T-cell (primary cell): ENCODE measurements around the gene TULP4. TPM values are rescaled to one million over a fixed set of nuclear protein-coding genes. Genes with fewer than 3 reads are reported as not detected.

ENCODE experiments used
- ATAC-seq, 4 experiments: fragments of 200-7000 bp in 3 of 4; fragments of 150-1000 bp in 1 of 4; cut with Tn5 transposase; replicated peaks in 1 of 4; 1 replicate in 3 of 4; 2 replicates in 1 of 4; pipeline ENCODE4 v1.10.0; 2021; ENCODE audit warnings: moderate library complexity in 3 of 4, mild to moderate bottlenecking in 2 of 4, moderate number of reproducible peaks in 1 of 4
- CTCF ChIA-PET, 2 donors: fragments of 300-600 bp; sonication (Branson Sonifier 250); formaldehyde crosslinking; loops; one replicate each; lab custom pipeline; 2022; ENCODE audit warnings: antibody characterized with exemption in 2 of 2; lab: Charles Lee
- POLR2A ChIA-PET, 2 donors: fragments of 300-600 bp; sonication (Branson Sonifier 250); formaldehyde crosslinking; loops; one replicate each; lab custom pipeline; 2022; ENCODE audit warnings: antibody characterized with exemption in 2 of 2; lab: Charles Lee
- DNase-seq, 35 experiments: peaks; one replicate each; pipeline versions ENCODE4 v3.0.0 to v3.0.0-alpha.2; 2013 to 2023
- H3K27ac ChIP-seq: one replicate; pipeline ENCODE4 v1.5.1; 2013; ENCODE audit warnings: low read length
- H3K27me3 ChIP-seq, 2 experiments: replicated peaks in 1 of 2; 1 replicate in 1 of 2; 2 replicates in 1 of 2; pipeline versions ENCODE4 v1.6.1 to v1.7.0; 2013; ENCODE audit warnings: low read length in 1 of 2, mixed read lengths in 1 of 2; ENCODE audit not compliant: control insufficient read depth in 2 of 2, insufficient read depth in 2 of 2; ENCODE audit errors: extremely low read depth in 1 of 2
- H3K36me3 ChIP-seq, 2 donors: 1 replicate in 1 of 2; 2 replicates in 1 of 2; pipeline versions ENCODE4 v1.6.1 to v1.7.0; 2013; ENCODE audit warnings: low read length in 1 of 2; ENCODE audit not compliant: control insufficient read depth in 2 of 2, insufficient read depth in 1 of 2; ENCODE audit errors: extremely low read depth in 1 of 2
- H3K4me1 ChIP-seq, 2 experiments: 1 replicate in 1 of 2; 2 replicates in 1 of 2; pipeline versions ENCODE4 v1.6.1 to v1.7.0; 2013; ENCODE audit warnings: low read length in 2 of 2, mixed read lengths in 1 of 2; ENCODE audit not compliant: insufficient read depth in 2 of 2, control insufficient read depth in 1 of 2; ENCODE audit errors: extremely low read depth in 1 of 2
- H3K4me3 ChIP-seq, 2 donors: 1 replicate in 1 of 2; 2 replicates in 1 of 2; pipeline versions ENCODE4 v1.5.1 to v1.7.0; 2013; ENCODE audit warnings: mild to moderate bottlenecking in 2 of 2, low read length in 1 of 2, moderate library complexity in 1 of 2; ENCODE audit not compliant: control insufficient read depth in 1 of 2; ENCODE audit errors: extremely low read depth in 1 of 2
- H3K9me3 ChIP-seq: 2 replicates; pipeline ENCODE4 v1.7.0; 2013
- H3K27ac Mint-ChIP-seq, 2 donors: one replicate each; pipeline ENCODE4 v1.8.0; 2020 to 2021; ENCODE audit warnings: mild to moderate bottlenecking in 2 of 2, mixed read lengths in 2 of 2
- H3K27me3 Mint-ChIP-seq, 2 donors: one replicate each; pipeline ENCODE4 v1.8.0; 2021 to 2022; ENCODE audit warnings: mixed read lengths in 2 of 2
- H3K36me3 Mint-ChIP-seq: one replicate; pipeline ENCODE4 v1.8.0; 2021; ENCODE audit warnings: mixed read lengths
- H3K4me1 Mint-ChIP-seq, 3 donors: one replicate each; pipeline ENCODE4 v1.8.0; 2020 to 2022; ENCODE audit warnings: mixed read lengths in 3 of 3, mild to moderate bottlenecking in 1 of 3
- H3K4me3 Mint-ChIP-seq, 3 donors: one replicate each; pipeline ENCODE4 v1.8.0; 2020 to 2022; ENCODE audit warnings: mild to moderate bottlenecking in 3 of 3, mixed read lengths in 3 of 3, moderate library complexity in 3 of 3
- H3K9me3 Mint-ChIP-seq, 3 donors: one replicate each; pipeline ENCODE4 v1.8.0; 2020 to 2022; ENCODE audit warnings: mixed read lengths in 3 of 3
- WGBS: methylation state at CpG from one replicate; pipeline ENCODE4 v1.1.5; 2013; ENCODE audit warnings: missing lambda C conversion rate; ENCODE audit not compliant: insufficient coverage; 5-methylcytosine and 5-hydroxymethylcytosine counted together
- total RNA-seq, 35 experiments: library from RNA in 6 of 35; stranded (reverse) in 6 of 35; fragments of 120-200 nt in 1 of 35; gene quantifications; one replicate each; pipeline versions ENCODE4 v1.2.1 to v1.2.4 and lab custom pipeline; 2013 to 2026

The TULP4 gene
- total RNA-seq, 5 donors from 2014 or later (not counting 1 experiment from before 2014, with no cell fraction given) = 62.9 to 85.1 (median 76.1) TPM

DNA sequence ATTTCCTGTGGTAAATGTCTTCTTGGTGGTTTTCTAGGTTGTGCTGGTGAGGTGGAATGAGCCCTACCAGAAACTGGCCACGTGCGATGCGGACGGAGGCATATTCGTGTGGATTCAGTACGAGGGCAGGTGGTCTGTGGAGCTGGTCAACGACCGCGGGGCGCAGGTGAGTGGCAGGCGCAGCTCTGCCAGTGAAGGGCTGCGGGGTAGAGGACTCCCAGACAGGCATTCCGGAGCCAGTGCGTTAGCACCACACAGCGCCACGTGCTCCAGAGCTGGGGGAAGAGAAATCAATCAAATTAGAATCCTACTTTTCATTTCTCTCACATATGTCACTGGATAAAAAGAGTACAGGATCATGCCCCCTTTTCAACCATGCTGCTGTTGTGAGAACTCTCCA, 100.8 kb downstream of the TULP4 start:
- Histone ChIP-seq H3K27ac (no peak overlapping the region), H3K4me1 (no peaks in the 10 kb centered on the region), H3K9me3 (no peaks in the 10 kb centered on the region), H3K4me3 (no peak overlapping the region), H3K36me3 (peaks cover 0 to 17% of the 10 kb centered on the region in 2 donors), H3K27me3 (no peaks in the 10 kb centered on the region)
- ATAC-seq = no peak
- no peak for DNase-seq
- ChIA-PET CTCF (no interaction called here), POLR2A (no interaction called here)
- H3K36me3 Mint-ChIP-seq = peaks cover 44% of the 10 kb centered on the region
- 95% methylated on average over 10 of the region's 16 CpGs for WGBS
- H3K27me3 Mint-ChIP-seq = no peaks in the 10 kb centered on the region
- peaks cover 9 to 10% (median 9%) of the 10 kb centered on the region in 3 donors for H3K4me1 Mint-ChIP-seq
- no peaks in the 10 kb centered on the region for H3K9me3 Mint-ChIP-seq
- H3K27ac Mint-ChIP-seq = no peak overlapping the region
- H3K4me3 Mint-ChIP-seq = no peak overlapping the region

DNA sequence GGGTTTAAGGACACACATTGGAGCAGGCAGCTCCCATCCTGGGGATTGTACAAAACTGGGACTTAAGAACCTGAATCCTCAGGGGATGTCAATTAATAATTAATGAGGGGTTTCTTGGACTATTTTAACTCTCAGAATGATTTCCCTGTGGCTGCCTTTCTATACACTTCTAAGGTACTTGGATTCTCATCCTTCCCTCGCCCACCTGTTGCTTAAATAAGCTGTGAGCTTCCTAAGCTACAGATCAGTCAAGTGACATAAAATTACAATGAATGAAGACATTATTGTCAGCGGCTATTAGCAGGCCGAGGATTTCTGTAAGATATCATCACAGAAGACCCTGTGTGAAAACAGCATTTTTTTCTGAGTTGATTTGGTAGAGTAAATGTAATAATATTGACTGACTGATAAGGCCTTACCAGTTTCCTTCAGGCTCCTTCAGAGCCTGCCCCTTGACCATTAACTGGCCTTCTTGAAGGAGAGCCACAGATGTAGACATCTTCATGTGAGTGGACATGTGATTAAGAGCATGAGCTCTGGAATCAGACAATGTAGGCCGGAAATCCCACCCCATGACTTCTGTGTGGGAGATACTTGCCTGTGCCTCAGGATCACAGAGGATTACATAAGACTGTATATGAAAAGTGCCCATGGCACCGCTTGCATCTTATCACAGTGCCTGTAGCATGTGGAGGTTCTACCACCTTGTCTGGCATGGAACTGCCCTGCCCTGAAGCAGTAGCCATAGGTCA, 101.7 kb downstream of the TULP4 start:
- peaks cover 0 to 17% of the 10 kb centered on the region in 2 donors for H3K36me3 ChIP-seq
- no peak for ATAC-seq
- H3K36me3 Mint-ChIP-seq = peaks cover 47% of the 10 kb centered on the region
- H3K4me3 ChIP-seq = no peak overlapping the region
- no peaks in the 10 kb centered on the region for H3K27me3 Mint-ChIP-seq
- H3K27ac Mint-ChIP-seq = no peak overlapping the region
- ChIA-PET CTCF (no interaction called here), POLR2A (no interaction called here)
- no peak for DNase-seq
- no peak overlapping the region for H3K27ac ChIP-seq
- no peak overlapping the region for H3K4me3 Mint-ChIP-seq
- no peaks in the 10 kb centered on the region for H3K27me3 ChIP-seq
- peaks cover 5 to 8% (median 5%) of the 10 kb centered on the region in 3 donors for H3K4me1 Mint-ChIP-seq
- H3K9me3 Mint-ChIP-seq = no peaks in the 10 kb centered on the region
- H3K9me3 ChIP-seq = no peaks in the 10 kb centered on the region
- no peaks in the 10 kb centered on the region for H3K4me1 ChIP-seq
- 100% methylated on average over 2 of the region's 5 CpGs for WGBS

DNA sequence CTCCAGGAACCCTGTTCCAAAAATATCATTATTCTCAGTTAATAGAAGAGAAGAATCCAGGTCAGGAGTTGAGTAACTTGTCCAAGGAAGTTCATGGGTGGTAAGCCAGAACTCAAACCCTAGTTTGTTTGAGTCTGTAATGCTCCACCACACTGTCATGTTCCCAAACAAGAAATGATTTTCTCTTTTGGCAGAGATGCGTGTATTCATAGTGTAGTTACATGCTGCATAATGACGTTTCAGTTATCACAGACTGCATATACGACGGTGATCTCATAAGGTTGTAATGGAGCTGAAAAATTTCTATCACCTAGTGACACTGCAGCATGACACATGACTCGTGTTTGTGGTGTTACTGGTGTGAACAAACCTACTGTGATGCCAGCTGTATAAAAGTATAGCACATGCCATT, 102.6 kb downstream of the TULP4 start:
- Mint-ChIP-seq H3K27me3 (no peaks in the 10 kb centered on the region), H3K9me3 (no peaks in the 10 kb centered on the region), H3K4me3 (no peak overlapping the region), H3K36me3 (peaks cover 45% of the 10 kb centered on the region), H3K4me1 (no peaks in the 10 kb centered on the region), H3K27ac (no peak overlapping the region)
- H3K27me3 ChIP-seq = no peaks in the 10 kb centered on the region
- ATAC-seq = no peak
- no peaks in the 10 kb centered on the region for H3K9me3 ChIP-seq
- POLR2A ChIA-PET = no interaction called here
- CTCF ChIA-PET = interaction anchor here in 1 of 2 donors (0.7 kb wide), 1 partner anchor 22 kb away, joined by 7 read pairs; no protein-coding TSS in a partner anchor
- H3K27ac ChIP-seq = no peak overlapping the region
- no peak for DNase-seq
- H3K4me3 ChIP-seq = no peak overlapping the region
- H3K4me1 ChIP-seq = no peaks in the 10 kb centered on the region
- no CpG with 5 or more reads among the region's 5 CpGs for WGBS
- peaks cover 0 to 17% of the 10 kb centered on the region in 2 donors for H3K36me3 ChIP-seq

DNA sequence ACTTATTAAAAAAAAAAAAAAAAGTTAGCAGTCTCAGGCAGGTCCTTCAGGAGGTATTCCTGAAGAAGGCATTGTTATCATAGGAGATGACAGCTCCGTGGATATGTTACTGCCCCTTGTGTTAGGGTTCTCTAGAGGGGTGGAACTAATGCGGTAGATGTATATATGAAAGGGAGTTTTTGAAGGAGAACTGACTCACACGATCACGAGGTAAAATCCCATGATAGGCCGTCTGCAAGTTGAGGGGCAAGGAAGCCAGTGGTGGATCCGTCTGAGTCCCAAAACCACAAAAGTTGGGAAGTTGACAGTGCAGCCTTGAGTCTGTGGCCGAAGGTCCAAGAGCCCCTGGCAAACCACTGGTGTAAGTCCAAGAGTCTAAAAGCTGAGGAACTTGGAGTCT, 103.4 kb downstream of the TULP4 start:
- Histone ChIP-seq H3K4me1 (no peaks in the 10 kb centered on the region), H3K27ac (no peak overlapping the region), H3K36me3 (peaks cover 0 to 17% of the 10 kb centered on the region in 2 donors), H3K9me3 (no peaks in the 10 kb centered on the region), H3K4me3 (no peak overlapping the region), H3K27me3 (no peaks in the 10 kb centered on the region)
- Mint-ChIP-seq H3K4me1 (no peaks in the 10 kb centered on the region), H3K36me3 (peaks cover 45% of the 10 kb centered on the region), H3K27me3 (no peaks in the 10 kb centered on the region), H3K9me3 (no peaks in the 10 kb centered on the region), H3K27ac (no peak overlapping the region), H3K4me3 (no peak overlapping the region)
- no peak for DNase-seq
- ChIA-PET POLR2A (interaction anchor here in 1 of 2 donors (0.6 kb wide), 1 partner anchor 767 kb away, joined by 3 read pairs; no protein-coding TSS in a partner anchor), CTCF (interaction anchor here in 1 of 2 donors (0.7 kb wide), 1 partner anchor 23 kb away, joined by 7 read pairs; no protein-coding TSS in a partner anchor)
- WGBS = 94% methylated on average over 6 of the region's 7 CpGs
- no peak for ATAC-seq

DNA sequence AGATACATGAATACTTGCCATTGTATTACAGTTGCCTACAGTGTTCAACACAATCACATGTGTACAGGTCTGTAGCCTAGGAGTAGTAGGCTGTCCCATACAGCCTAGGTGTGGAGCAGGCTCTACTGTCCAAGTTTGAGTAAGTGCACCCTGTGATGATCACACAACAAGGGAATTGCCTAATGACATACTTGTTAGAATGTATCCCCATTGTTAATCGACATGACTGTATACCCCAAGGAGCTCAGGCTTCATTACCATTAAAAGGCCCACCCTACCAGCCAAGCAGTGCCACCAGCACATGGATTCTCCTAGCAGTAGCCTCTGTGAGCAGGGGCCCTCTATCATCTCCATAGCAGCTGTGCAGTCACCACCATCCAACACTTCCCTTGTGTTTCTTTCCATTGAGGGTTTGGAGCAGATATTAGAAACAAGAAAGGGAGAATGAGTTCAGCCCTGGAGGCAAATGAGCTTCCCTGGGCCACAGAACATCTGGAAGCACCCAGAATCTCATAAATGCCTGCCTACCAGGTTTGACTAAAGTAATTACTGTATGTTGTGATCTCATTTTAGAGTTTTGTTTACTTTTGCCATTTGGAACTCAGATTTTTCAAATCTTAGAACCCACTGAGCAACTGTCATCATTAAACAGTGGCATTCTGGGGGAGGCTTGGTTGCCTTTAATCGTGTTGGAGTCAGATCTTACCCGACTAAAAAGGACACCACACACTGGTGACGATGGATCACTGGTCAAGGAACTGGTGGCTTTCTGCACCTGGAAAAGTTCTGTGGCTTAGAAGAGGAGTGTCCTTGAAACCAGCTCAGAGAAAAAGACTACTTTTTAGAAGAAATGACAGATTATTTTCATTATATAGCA, 104.9 kb downstream of the TULP4 start:
- DNase-seq (no peak), ATAC-seq (no peak)
- Mint-ChIP-seq H3K4me3 (no peak overlapping the region), H3K27me3 (no peaks in the 10 kb centered on the region), H3K4me1 (no peaks in the 10 kb centered on the region), H3K27ac (no peak overlapping the region), H3K9me3 (peaks cover 0 to 1% (median 0%) of the 10 kb centered on the region in 3 donors), H3K36me3 (peaks cover 48% of the 10 kb centered on the region)
- Histone ChIP-seq H3K9me3 (no peaks in the 10 kb centered on the region), H3K27me3 (no peaks in the 10 kb centered on the region), H3K4me1 (no peaks in the 10 kb centered on the region), H3K27ac (no peak overlapping the region), H3K36me3 (peaks cover 0 to 17% of the 10 kb centered on the region in 2 donors), H3K4me3 (no peak overlapping the region)
- POLR2A ChIA-PET = interaction anchor here in 1 of 2 donors (0.6 kb wide), 1 partner anchor 50 kb away, joined by 3 read pairs; no protein-coding TSS in a partner anchor
- CTCF ChIA-PET = no interaction called here
- WGBS = 100% methylated on average over 2 of the region's 4 CpGs

DNA sequence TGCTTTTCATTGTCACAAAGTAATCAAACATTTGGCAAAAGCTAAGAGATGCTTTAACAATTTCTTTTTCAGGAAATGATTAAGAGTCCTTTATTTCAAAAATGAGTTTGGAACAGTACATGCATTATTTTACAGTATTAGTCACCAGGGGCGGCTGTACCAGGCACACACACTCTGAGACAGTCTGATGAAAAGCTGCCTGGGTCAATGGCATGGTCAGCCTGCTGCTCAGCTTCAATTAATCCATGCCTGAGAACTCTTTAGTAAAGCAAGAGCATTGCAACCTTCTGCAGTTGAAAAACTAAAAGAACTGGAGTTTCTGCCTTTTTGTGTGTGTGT, 105.5 kb downstream of the TULP4 start:
- ChIA-PET POLR2A (no interaction called here), CTCF (no interaction called here)
- Histone ChIP-seq H3K4me3 (no peak overlapping the region), H3K4me1 (no peaks in the 10 kb centered on the region), H3K27me3 (no peaks in the 10 kb centered on the region), H3K9me3 (no peaks in the 10 kb centered on the region), H3K27ac (no peak overlapping the region), H3K36me3 (peaks cover 0 to 17% of the 10 kb centered on the region in 2 donors)
- 88% methylated on average over 1 of the region's 1 CpG for WGBS
- Mint-ChIP-seq H3K9me3 (peaks cover 0 to 4% (median 0%) of the 10 kb centered on the region in 3 donors), H3K36me3 (peaks cover 46% of the 10 kb centered on the region), H3K27ac (no peak overlapping the region), H3K4me1 (no peaks in the 10 kb centered on the region), H3K27me3 (no peaks in the 10 kb centered on the region), H3K4me3 (no peak overlapping the region)
- DNase-seq = no peak
- no peak for ATAC-seq
